Measurements from ENCODE around the gene SLC35G6. TPM values are rescaled to one million over a fixed set of nuclear protein-coding genes. Genes with fewer than 3 reads are reported as not detected.
A peak's percentile ranks its signal among the peaks of the same experiment; 100 is the strongest.

The SLC35G6 gene
- total RNA-seq, 1 donor from 2014 or later, result not detected

DNA sequence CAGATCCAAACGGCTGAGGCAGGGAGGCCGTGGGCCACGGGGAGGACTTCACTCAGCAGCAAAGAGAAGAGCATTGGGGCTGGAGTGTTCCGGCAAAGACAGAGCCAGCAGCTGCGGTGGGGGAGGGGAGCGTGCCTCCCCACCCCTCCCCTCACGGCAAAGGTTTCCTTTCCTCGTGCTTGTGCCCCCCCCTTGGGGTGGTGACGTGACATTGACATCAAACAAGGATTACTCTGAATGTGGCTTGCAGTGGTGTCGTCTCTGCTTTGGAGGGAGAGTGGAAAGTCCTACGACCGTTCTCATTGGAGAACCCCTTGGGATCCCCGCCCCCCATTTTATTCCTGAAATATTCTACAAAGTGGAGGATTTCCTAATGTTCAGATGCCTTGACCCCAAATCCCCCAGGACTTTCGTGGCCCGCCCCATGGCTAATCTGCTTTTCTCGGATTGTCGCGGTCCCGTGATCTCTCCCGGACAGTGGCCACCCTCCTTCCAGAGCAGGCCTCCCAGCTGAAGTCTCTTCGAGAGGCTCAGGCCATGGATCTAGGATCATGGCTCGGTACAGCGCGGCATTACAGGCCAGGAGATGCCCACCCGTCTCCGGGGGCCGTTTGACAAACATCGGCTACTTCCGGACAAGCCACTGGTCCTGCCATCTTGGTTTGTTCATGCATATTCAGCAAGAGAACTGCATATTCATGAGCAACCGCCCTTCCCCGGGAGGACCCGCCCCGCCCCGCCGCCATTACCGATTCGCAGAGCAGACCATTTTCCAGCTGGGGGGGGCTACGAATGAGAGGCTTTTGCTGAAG is 2.2 kb downstream of the SLC35G6 start:
- peak; percentile 81 for DNase-seq (ENCODE audit: low spot score, unreplicated experiment)
- no peaks in the 10 kb centered on the region for H3K9me3 Mint-ChIP-seq (ENCODE audit: low read depth)
- H3K4me1 Mint-ChIP-seq (ENCODE audit: low read depth), result peaks cover 53% of the 10 kb centered on the region
- H3K27me3 Mint-ChIP-seq, result no peaks in the 10 kb centered on the region
- TF ChIP-seq, protein P1, sequence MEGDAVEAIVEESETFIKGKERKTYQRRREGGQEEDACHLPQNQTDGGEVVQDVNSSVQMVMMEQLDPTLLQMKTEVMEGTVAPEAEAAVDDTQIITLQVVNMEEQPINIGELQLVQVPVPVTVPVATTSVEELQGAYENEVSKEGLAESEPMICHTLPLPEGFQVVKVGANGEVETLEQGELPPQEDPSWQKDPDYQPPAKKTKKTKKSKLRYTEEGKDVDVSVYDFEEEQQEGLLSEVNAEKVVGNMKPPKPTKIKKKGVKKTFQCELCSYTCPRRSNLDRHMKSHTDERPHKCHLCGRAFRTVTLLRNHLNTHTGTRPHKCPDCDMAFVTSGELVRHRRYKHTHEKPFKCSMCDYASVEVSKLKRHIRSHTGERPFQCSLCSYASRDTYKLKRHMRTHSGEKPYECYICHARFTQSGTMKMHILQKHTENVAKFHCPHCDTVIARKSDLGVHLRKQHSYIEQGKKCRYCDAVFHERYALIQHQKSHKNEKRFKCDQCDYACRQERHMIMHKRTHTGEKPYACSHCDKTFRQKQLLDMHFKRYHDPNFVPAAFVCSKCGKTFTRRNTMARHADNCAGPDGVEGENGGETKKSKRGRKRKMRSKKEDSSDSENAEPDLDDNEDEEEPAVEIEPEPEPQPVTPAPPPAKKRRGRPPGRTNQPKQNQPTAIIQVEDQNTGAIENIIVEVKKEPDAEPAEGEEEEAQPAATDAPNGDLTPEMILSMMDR (IDR thresholded peaks at IDR 0.05; ENCODE audit: unreplicated experiment), result no peak
- peak overlapping the region; percentile 100 for H3K27ac Mint-ChIP-seq
- H3K36me3 Mint-ChIP-seq (ENCODE audit: insufficient read depth), result no peaks in the 10 kb centered on the region
- peak overlapping the region; percentile 97 for H3K4me3 Mint-ChIP-seq (ENCODE audit: low read depth)

DNA sequence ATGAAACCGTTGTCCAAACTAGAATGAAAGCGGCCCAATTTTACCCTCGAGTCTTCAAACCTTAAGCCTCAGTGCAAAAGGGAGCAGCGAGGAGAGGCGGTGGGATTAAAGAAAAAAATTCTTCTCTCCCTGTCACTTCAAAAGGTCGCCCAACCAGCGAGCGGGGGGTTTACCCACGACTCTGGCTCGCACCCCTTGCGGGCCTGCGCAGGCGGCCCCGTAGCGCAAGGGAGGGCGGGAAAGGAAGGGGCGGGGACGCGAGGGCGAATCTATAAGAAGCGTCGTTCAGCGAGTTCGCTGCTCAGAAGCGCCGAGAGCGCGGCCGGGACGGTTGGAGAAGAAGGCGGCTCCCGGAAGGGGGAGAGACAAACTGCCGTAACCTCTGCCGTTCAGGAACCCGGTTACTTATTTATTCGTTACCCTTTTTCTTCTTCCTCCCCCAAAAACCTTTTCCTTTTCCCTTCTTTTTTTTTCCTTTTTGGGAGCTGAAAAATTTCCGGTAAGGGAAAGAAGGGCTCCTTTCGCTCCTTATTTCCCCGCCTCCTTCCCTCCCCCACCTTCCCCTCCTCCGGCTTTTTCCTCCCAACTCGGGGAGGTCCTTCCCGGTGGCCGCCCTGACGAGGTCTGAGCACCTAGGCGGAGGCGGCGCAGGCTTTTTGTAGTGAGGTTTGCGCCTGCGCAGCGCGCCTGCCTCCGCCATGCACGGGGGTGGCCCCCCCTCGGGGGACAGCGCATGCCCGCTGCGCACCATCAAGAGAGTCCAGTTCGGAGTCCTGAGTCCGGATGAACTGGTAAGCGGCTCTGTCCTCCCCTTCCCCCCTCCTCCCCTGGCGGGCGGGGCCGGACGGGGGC is 3.0 kb downstream of the SLC35G6 start, which contains the start of gene POLR2A:
Gene POLR2A, plus strand, starts transcription at position 300 of the 852 bp plus-strand sequence.
- peaks cover 3% of the 10 kb centered on the region for H3K36me3 Mint-ChIP-seq (ENCODE audit: insufficient read depth)
- H3K27ac Mint-ChIP-seq, result peak within 1 kb of the TSS; percentile 100
- TF ChIP-seq, protein P1 (IDR thresholded peaks at IDR 0.05; ENCODE audit: unreplicated experiment), result no peak

DNA sequence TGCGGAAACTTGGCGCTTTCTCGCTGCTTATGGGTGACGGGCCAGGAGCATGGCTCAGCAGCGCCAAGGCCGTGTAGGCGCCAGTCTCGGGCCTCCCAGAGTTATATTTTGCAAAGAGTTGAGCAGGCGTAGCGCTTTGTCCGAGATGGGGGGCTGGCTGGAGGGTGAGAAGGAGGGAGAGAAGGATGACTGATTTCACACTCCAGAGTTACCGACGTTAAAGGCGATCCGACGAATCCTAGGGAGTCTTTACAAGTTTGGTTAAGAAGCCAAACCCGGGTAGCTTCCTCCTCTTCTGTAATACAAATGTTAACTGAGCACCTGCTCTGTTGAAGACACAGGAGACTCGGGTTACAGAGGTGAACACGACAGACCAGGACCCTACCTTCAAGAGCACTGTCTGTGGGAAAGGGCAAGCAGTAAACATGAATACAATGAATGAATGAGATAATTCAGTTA is 3.7 kb downstream of the SLC35G6 start:
- Mint-ChIP-seq H3K4me3 (ENCODE audit: low read depth) (peak overlapping the region; percentile 97), H3K27me3 (no peaks in the 10 kb centered on the region), H3K36me3 (ENCODE audit: insufficient read depth) (peaks cover 4% of the 10 kb centered on the region), H3K4me1 (ENCODE audit: low read depth) (peaks cover 55% of the 10 kb centered on the region), H3K27ac (peak overlapping the region; percentile 100), H3K9me3 (ENCODE audit: low read depth) (no peaks in the 10 kb centered on the region)
- TF ChIP-seq, protein P1 (IDR thresholded peaks at IDR 0.05; ENCODE audit: unreplicated experiment), result peak; percentile 8
- no peak for DNase-seq (ENCODE audit: low spot score, unreplicated experiment)

More for the DNA sequence above, 3.0 kb downstream of the SLC35G6 start, which contains the start of gene POLR2A:
- H3K4me3 Mint-ChIP-seq (ENCODE audit: low read depth), result peak within 1 kb of the TSS; percentile 97
- peaks cover 56% of the 10 kb centered on the region for H3K4me1 Mint-ChIP-seq (ENCODE audit: low read depth)
- no peaks in the 10 kb centered on the region for H3K27me3 Mint-ChIP-seq
- H3K9me3 Mint-ChIP-seq (ENCODE audit: low read depth), result no peaks in the 10 kb centered on the region
- DNase-seq (ENCODE audit: low spot score, unreplicated experiment), result peak; percentile 96

DNA sequence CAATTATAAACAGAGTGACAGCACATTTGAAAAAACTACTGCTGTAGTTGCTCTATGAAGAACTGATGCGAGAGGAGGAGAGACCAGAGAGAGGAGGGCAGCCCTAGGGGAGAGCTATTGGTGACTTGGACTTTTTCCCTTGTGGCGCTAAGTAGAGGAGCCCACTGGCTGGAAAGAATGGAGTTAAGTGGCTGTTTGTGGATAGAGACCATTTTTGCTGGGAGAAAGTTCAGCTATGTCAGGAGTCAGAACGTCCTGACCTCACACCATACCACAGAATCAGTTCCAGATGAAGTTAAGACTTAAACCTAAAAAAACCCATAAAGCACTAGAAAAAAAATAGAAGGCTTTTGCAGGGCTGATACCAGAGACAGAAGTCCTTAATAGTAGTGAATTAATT is 4.9 kb downstream of the SLC35G6 start:
- Mint-ChIP-seq H3K27me3 (no peaks in the 10 kb centered on the region), H3K4me3 (ENCODE audit: low read depth) (peak overlapping the region; percentile 97), H3K9me3 (ENCODE audit: low read depth) (no peaks in the 10 kb centered on the region), H3K4me1 (ENCODE audit: low read depth) (peaks cover 54% of the 10 kb centered on the region), H3K27ac (peak overlapping the region; percentile 18), H3K36me3 (ENCODE audit: insufficient read depth) (peaks cover 7% of the 10 kb centered on the region)
- TF ChIP-seq, protein P1 (IDR thresholded peaks at IDR 0.05; ENCODE audit: unreplicated experiment), result no peak
- DNase-seq (ENCODE audit: low spot score, unreplicated experiment), result no peak

DNA sequence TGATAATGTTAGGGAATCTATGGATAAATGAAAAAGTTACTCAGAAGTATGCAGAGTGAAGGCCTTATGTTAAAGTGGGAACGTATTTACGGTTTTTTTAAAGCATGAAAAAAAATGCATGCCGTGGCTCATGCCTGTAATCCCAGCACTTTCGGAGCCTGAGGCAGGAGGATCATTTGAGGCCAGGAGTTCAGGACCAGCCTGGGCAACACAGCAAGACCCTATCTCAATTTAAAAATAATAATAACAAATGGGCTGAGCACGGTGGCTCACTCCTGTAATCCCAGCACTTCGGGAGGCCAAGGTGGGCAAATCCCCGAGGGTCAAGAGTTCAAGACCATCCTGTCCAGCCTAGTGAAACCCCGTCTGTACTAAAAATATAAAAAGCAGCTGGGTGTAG is 8.9 kb downstream of the SLC35G6 start:
- DNase-seq (ENCODE audit: low spot score, unreplicated experiment), result no peak
- Mint-ChIP-seq H3K27ac (no peak overlapping the region), H3K4me3 (ENCODE audit: low read depth) (peak overlapping the region; percentile 6), H3K36me3 (ENCODE audit: insufficient read depth) (peaks cover 10% of the 10 kb centered on the region), H3K4me1 (ENCODE audit: low read depth) (peaks cover 43% of the 10 kb centered on the region), H3K27me3 (no peaks in the 10 kb centered on the region), H3K9me3 (ENCODE audit: low read depth) (no peaks in the 10 kb centered on the region)
- TF ChIP-seq, protein P1 (IDR thresholded peaks at IDR 0.05; ENCODE audit: unreplicated experiment), result no peak

Measured in progenitor cell of endocrine pancreas (in vitro differentiated cells).